ENCODE results near the gene PSME3.

DNA sequence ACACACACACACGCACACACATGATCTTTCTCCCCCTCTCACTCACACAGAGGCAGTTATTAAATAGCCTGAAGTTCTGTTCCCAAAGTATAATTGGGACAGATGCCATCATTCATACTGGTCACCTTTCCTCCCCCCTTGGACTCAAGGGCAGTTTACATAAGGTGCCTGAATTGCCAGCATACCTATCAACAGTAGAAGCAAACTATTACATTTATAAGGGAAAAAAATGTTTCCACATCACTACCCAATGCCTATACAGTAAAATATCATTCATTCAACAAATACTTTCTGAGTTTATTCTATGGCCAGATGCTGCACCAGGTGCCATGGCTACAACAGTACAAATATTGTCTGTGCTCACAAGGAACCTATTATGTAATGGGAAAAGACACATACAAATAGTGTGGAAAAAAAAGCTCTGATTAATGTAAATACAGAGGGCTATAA lies 28.3 kb upstream of the PSME3 start:
- no peak for TF ChIP-seq POLR2A (IDR thresholded peaks at IDR 0.05)
- TF ChIP-seq, protein P1, sequence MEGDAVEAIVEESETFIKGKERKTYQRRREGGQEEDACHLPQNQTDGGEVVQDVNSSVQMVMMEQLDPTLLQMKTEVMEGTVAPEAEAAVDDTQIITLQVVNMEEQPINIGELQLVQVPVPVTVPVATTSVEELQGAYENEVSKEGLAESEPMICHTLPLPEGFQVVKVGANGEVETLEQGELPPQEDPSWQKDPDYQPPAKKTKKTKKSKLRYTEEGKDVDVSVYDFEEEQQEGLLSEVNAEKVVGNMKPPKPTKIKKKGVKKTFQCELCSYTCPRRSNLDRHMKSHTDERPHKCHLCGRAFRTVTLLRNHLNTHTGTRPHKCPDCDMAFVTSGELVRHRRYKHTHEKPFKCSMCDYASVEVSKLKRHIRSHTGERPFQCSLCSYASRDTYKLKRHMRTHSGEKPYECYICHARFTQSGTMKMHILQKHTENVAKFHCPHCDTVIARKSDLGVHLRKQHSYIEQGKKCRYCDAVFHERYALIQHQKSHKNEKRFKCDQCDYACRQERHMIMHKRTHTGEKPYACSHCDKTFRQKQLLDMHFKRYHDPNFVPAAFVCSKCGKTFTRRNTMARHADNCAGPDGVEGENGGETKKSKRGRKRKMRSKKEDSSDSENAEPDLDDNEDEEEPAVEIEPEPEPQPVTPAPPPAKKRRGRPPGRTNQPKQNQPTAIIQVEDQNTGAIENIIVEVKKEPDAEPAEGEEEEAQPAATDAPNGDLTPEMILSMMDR (IDR thresholded peaks at IDR 0.05) = no peak

Data from right lobe of liver (tissue), 4 donors.